Effector memory CD4-positive, alpha-beta T cell (primary cell): ENCODE measurements around the gene TYRO3.

Experiments
- DNase-seq, 3 donors: peaks; one replicate each; pipeline ENCODE4 v3.0.0-alpha.2; 2020
- H3K27ac ChIP-seq: 2 replicates; pipeline ENCODE4 v1.7.0; 2013; ENCODE audit warnings: mild to moderate bottlenecking, low read length, moderate library complexity; ENCODE audit not compliant: insufficient read depth, poor library complexity, severe bottlenecking
- H3K27me3 ChIP-seq: replicated peaks from 2 replicates; pipeline ENCODE4 v1.7.0; 2013; ENCODE audit warnings: mild to moderate bottlenecking, low read length; ENCODE audit not compliant: insufficient read depth, control insufficient read depth, poor library complexity, severe bottlenecking
- H3K36me3 ChIP-seq: 2 replicates; pipeline ENCODE4 v1.7.0; 2013; ENCODE audit warnings: mild to moderate bottlenecking, low read length, moderate library complexity; ENCODE audit not compliant: control insufficient read depth, insufficient read depth
- H3K4me1 ChIP-seq: 2 replicates; pipeline ENCODE4 v1.7.0; 2013; ENCODE audit warnings: low read length, mild to moderate bottlenecking; ENCODE audit not compliant: control insufficient read depth, insufficient read depth, poor library complexity, severe bottlenecking
- H3K4me3 ChIP-seq: 2 replicates; pipeline ENCODE4 v1.7.0; 2013; ENCODE audit warnings: low read length, low read depth, mild to moderate bottlenecking; ENCODE audit not compliant: insufficient read depth, poor library complexity, severe bottlenecking
- H3K9me3 ChIP-seq: 2 replicates; pipeline ENCODE4 v1.7.0; 2013; ENCODE audit warnings: mild to moderate bottlenecking, low read length, moderate library complexity; ENCODE audit not compliant: control insufficient read depth

The TYRO3 gene

DNA sequence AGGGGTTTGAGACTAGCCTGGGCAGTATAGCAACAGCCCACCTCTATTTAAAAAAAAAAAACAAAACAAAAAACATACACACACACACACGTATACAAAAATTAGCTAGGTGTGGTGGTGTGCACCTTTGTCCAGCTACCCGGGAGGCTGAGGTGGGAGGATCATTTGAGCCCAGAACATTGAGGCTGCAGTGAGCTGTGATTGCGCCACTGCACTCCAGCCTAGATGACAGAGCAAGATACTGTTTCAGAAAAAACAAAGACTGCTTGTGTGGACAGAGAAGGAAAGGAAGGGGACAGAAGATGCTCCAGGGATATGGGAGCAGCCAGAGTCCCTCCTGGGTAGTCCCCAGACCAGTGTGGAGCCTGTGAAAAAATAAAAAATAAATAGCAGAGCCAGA lies 12.9 kb downstream of the TYRO3 start:
- H3K9me3 ChIP-seq = no peaks in the 10 kb centered on the region
- no peaks in the 10 kb centered on the region for H3K4me1 ChIP-seq
- no peaks in the 10 kb centered on the region for H3K36me3 ChIP-seq
- no peak for DNase-seq
- H3K27ac ChIP-seq = no peak overlapping the region
- no peaks in the 10 kb centered on the region for H3K27me3 ChIP-seq
- H3K4me3 ChIP-seq = no peak overlapping the region

DNA sequence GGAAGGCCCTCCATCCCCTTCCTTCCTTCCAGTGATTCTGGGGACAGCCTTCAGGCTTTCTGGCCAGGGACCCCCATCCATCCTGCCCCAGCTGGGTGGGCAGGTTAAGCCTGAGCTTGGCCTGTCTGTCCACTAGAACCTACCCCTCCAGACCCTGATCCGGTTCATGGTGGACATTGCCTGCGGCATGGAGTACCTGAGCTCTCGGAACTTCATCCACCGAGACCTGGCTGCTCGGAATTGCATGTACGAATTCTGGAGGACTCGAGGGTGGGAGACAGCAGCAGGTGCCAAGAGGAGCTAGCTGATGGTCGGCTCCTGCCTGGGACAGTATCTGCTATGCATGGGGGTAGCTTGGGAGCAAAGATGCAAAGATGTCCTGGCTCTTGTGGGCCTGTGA lies 13.9 kb downstream of the TYRO3 start:
- Histone ChIP-seq H3K4me3 (no peak overlapping the region), H3K36me3 (no peaks in the 10 kb centered on the region), H3K27me3 (no peaks in the 10 kb centered on the region), H3K27ac (no peak overlapping the region), H3K4me1 (no peaks in the 10 kb centered on the region), H3K9me3 (no peaks in the 10 kb centered on the region)
- no peak for DNase-seq

DNA sequence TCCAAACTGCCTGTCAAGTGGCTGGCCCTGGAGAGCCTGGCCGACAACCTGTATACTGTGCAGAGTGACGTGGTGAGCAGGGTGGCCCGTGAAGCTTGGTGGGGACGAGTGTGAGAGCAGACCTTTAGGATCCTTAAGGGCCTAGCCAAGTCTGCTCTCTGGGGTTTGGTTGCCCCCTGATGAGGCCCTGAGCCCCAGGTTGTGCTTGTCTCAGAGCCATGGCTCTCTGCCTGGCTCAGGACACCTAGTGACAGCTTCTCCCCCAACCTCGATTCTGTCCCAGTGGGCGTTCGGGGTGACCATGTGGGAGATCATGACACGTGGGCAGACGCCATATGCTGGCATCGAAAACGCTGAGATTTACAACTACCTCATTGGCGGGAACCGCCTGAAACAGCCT lies 14.4 kb downstream of the TYRO3 start:
- Histone ChIP-seq H3K9me3 (no peaks in the 10 kb centered on the region), H3K36me3 (no peaks in the 10 kb centered on the region)

GRCh38 chr15:41574158-41574557 lies 15.1 kb downstream of the TYRO3 start:
- H3K4me1 ChIP-seq = no peaks in the 10 kb centered on the region

More for the DNA sequence above, 14.4 kb downstream of the TYRO3 start:
- Histone ChIP-seq H3K4me1 (no peaks in the 10 kb centered on the region), H3K4me3 (no peak overlapping the region), H3K27ac (no peak overlapping the region), H3K27me3 (no peaks in the 10 kb centered on the region)
- no peak for DNase-seq

GRCh38 chr15:41575282-41575681 lies 16.3 kb downstream of the TYRO3 start:
- H3K36me3 ChIP-seq = no peaks in the 10 kb centered on the region

More at GRCh38 chr15:41574158-41574557, 15.1 kb downstream of the TYRO3 start:
- DNase-seq = no peak
- no peaks in the 10 kb centered on the region for H3K9me3 ChIP-seq
- no peaks in the 10 kb centered on the region for H3K27me3 ChIP-seq
- H3K4me3 ChIP-seq = no peak overlapping the region
- no peaks in the 10 kb centered on the region for H3K36me3 ChIP-seq
- no peak overlapping the region for H3K27ac ChIP-seq

GRCh38 chr15:41577863-41578735 lies 19.1 kb downstream of the TYRO3 start:
- Histone ChIP-seq H3K4me1 (no peaks in the 10 kb centered on the region), H3K27me3 (peaks cover 3% of the 10 kb centered on the region), H3K27ac (no peak overlapping the region), H3K9me3 (no peaks in the 10 kb centered on the region), H3K36me3 (no peaks in the 10 kb centered on the region), H3K4me3 (no peak overlapping the region)
- DNase-seq = no peak

More at GRCh38 chr15:41575282-41575681, 16.3 kb downstream of the TYRO3 start:
- H3K4me1 ChIP-seq = no peaks in the 10 kb centered on the region
- no peak overlapping the region for H3K4me3 ChIP-seq
- no peak for DNase-seq
- peaks cover under 1% of the 10 kb centered on the region for H3K27me3 ChIP-seq
- no peaks in the 10 kb centered on the region for H3K9me3 ChIP-seq
- H3K27ac ChIP-seq = no peak overlapping the region

DNA sequence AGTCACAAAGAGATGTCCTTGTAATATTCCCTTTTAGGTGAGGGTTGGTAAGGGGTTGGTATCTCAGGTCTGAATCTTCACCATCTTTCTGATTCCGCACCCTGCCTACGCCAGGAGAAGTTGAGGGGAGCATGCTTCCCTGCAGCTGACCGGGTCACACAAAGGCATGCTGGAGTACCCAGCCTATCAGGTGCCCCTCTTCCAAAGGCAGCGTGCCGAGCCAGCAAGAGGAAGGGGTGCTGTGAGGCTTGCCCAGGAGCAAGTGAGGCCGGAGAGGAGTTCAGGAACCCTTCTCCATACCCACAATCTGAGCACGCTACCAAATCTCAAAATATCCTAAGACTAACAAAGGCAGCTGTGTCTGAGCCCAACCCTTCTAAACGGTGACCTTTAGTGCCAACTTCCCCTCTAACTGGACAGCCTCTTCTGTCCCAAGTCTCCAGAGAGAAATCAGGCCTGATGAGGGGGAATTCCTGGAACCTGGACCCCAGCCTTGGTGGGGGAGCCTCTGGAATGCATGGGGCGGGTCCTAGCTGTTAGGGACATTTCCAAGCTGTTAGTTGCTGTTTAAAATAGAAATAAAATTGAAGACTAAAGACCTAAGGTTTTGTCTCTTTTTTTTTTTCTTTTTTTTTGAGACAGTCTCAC lies 19.8 kb downstream of the TYRO3 start:
- no peak for DNase-seq
- H3K27ac ChIP-seq = no peak overlapping the region

GRCh38 chr15:41581110-41581509 lies 22.1 kb downstream of the TYRO3 start:
- Histone ChIP-seq H3K27ac (no peak overlapping the region), H3K4me1 (peaks cover 6% of the 10 kb centered on the region), H3K36me3 (no peaks in the 10 kb centered on the region), H3K4me3 (no peak overlapping the region), H3K27me3 (peaks cover 18% of the 10 kb centered on the region), H3K9me3 (no peaks in the 10 kb centered on the region)
- DNase-seq = no peak

More for the DNA sequence above, 19.8 kb downstream of the TYRO3 start:
- Histone ChIP-seq H3K9me3 (no peaks in the 10 kb centered on the region), H3K4me1 (no peaks in the 10 kb centered on the region), H3K27me3 (peaks cover 8% of the 10 kb centered on the region), H3K4me3 (no peak overlapping the region), H3K36me3 (no peaks in the 10 kb centered on the region)

GRCh38 chr15:41583795-41584194 lies 24.8 kb downstream of the TYRO3 start:
- Histone ChIP-seq H3K27ac (no peak overlapping the region), H3K36me3 (no peaks in the 10 kb centered on the region), H3K4me3 (no peak overlapping the region), H3K9me3 (no peaks in the 10 kb centered on the region), H3K27me3 (peaks cover 18% of the 10 kb centered on the region), H3K4me1 (peaks cover 6% of the 10 kb centered on the region)
- DNase-seq = no peak

DNA sequence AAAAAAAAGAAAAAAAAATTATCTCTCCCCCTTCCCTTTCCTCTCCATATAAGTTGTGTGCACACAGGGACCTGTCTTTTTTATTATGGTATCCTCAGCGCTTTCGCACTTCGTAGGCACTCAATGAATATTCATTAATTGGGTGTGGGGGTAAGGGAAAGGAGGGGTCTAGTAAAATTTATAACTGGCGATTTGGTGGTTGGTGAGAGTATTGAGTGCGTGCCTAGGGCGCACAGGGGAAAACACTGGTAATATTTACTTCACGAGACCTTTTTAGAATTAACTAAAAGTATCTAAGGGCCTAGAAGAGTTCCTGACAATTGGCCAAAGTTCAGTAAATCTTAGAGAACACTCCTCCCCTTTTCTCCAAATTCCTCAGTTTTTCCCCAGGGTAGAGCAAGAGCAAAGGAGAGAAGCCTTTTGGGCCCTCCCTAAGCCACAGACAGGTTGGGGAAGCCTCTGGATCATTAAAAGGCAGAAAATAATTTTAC lies 25.7 kb downstream of the TYRO3 start:
- Histone ChIP-seq H3K36me3 (no peaks in the 10 kb centered on the region), H3K4me1 (peaks cover 6% of the 10 kb centered on the region), H3K4me3 (no peak overlapping the region), H3K27me3 (peaks cover 18% of the 10 kb centered on the region), H3K27ac (no peak overlapping the region), H3K9me3 (no peaks in the 10 kb centered on the region)
- no peak for DNase-seq
